ENCODE results near the gene CPEB3. TPM values are rescaled to one million over a fixed set of nuclear protein-coding genes. Genes with fewer than 3 reads are reported as not detected.
A peak's percentile ranks its signal among the peaks of the same experiment; 100 is the strongest.

Gene CPEB3
- total and polyA plus RNA-seq, 12 donors, result 1.6 to 13.4 (median 6.1) TPM

GRCh38 chr10:92248566-92248965 is 42.3 kb downstream of the CPEB3 start:
- Histone ChIP-seq H3K36me3 (replicated peaks in 1 of 2) (no peaks in the 10 kb centered on the region), H3K9me3 (replicated peaks in 1 of 3) (no peaks in the 10 kb centered on the region), H3K4me1 (replicated peaks in 1 of 2) (peaks cover 0 to 5% of the 10 kb centered on the region in 2 donors), H3K4me3 (no peak overlapping the region), H3K27me3 (no peaks in the 10 kb centered on the region), H3K27ac (no peak overlapping the region)
- 90 to 98% (median 96%) methylated on average over 2 of the region's 2 CpGs for WGBS, 4 donors
- intact Hi-C loops (cut with DNase I), result no loop called here
- TF ChIP-seq CTCF (IDR thresholded peaks at IDR 0.05) (no peak), POLR2A (IDR thresholded peaks at IDR 0.05) (no peak)
- DNase-seq, result no peak

- DNase-seq, result no peak
- H3K27ac ChIP-seq, result no peak overlapping the region
- peaks cover 11 to 31% of the 10 kb centered on the region in 2 donors for H3K4me1 ChIP-seq (replicated peaks in 1 of 2)
- no peaks in the 10 kb centered on the region for H3K36me3 ChIP-seq (replicated peaks in 1 of 2)
- no peaks in the 10 kb centered on the region for H3K27me3 ChIP-seq
- intact Hi-C loops (cut with DNase I), result loop anchor here in 1 of 2 donors (5.0 kb wide), 1 partner anchor 48 kb away; the partner anchor contains the start of genes CPEB3 and MARCHF5
- 89 to 96% (median 94%) methylated on average over 2 to 3 of the region's 3 CpGs for WGBS, 4 donors
- H3K4me3 ChIP-seq, result no peak overlapping the region
- H3K9me3 ChIP-seq (replicated peaks in 1 of 3), result no peaks in the 10 kb centered on the region
- TF ChIP-seq CTCF (IDR thresholded peaks at IDR 0.05) (no peak), POLR2A (IDR thresholded peaks at IDR 0.05) (no peak)
Measured at GRCh38 chr10:92244796-92245195, 46.1 kb downstream of the CPEB3 start.

GRCh38 chr10:92242910-92243671 is 47.8 kb downstream of the CPEB3 start:
- intact Hi-C loops (cut with DNase I), result loop anchor here in 1 of 2 donors (5.0 kb wide), 1 partner anchor 49 kb away; the partner anchor contains the start of genes CPEB3 and MARCHF5
- Histone ChIP-seq H3K9me3 (replicated peaks in 1 of 3) (no peaks in the 10 kb centered on the region), H3K27ac (peak overlapping the region in 4 of 5 donors; percentile 8 to 61 (median 48)), H3K4me3 (peak overlapping the region in 2 of 4 donors; percentile 22 to 53), H3K36me3 (replicated peaks in 1 of 2) (no peaks in the 10 kb centered on the region), H3K27me3 (no peaks in the 10 kb centered on the region), H3K4me1 (replicated peaks in 1 of 2) (peaks cover 14 to 37% of the 10 kb centered on the region in 2 donors)
- 4 to 7% (median 6%) methylated on average over 8 of the region's 8 CpGs for WGBS, 4 donors
- TF ChIP-seq CTCF (IDR thresholded peaks at IDR 0.05) (peak in 1 of 6 experiments; percentile 15), POLR2A (IDR thresholded peaks at IDR 0.05) (peak in 1 of 2 donors; percentile 35)
- peak; percentile 56 to 81 (median 71) for DNase-seq

GRCh38 chr10:92242380-92242779 is 48.5 kb downstream of the CPEB3 start:
- H3K4me3 ChIP-seq, result no peak overlapping the region
- H3K27ac ChIP-seq, result peak overlapping the region in 1 of 5 donors; percentile 89
- H3K36me3 ChIP-seq (replicated peaks in 1 of 2), result no peaks in the 10 kb centered on the region
- peaks cover 21 to 44% of the 10 kb centered on the region in 2 donors for H3K4me1 ChIP-seq (replicated peaks in 1 of 2)
- 35 to 47% (median 39%) methylated on average over 2 of the region's 2 CpGs for WGBS, 4 donors
- DNase-seq, result no peak
- no peaks in the 10 kb centered on the region for H3K27me3 ChIP-seq
- intact Hi-C loops (cut with DNase I), result loop anchor here in 1 of 2 donors (5.0 kb wide), 1 partner anchor 50 kb away; the partner anchor contains the start of genes CPEB3 and MARCHF5
- TF ChIP-seq CTCF (IDR thresholded peaks at IDR 0.05) (no peak), POLR2A (IDR thresholded peaks at IDR 0.05) (no peak)
- no peaks in the 10 kb centered on the region for H3K9me3 ChIP-seq (replicated peaks in 1 of 3)

Measured in adrenal gland (tissue), 12 donors.